ENCODE data around the gene SPPL2A. TPM values are rescaled to one million over a fixed set of nuclear protein-coding genes. Genes with fewer than 3 reads are reported as not detected.

The SPPL2A gene
- total and polyA plus RNA-seq, 9 of the 15 experiments (the other 6 are each of a cell fraction or from before 2014, with no cell fraction given): 9.8 to 66.1 (median 38.0) TPM

- FAIRE-seq (no peak), DNase-seq (ENCODE audit: extremely low read depth in 1 of 4, low spot score in 3 of 4) (no peak), ATAC-seq (no peak)
- Histone ChIP-seq H3K9ac (ENCODE audit: insufficient read depth in 1 of 2, low read depth in 2 of 2, low read length in 2 of 2) (no peak overlapping the region), H3K36me3 (ENCODE audit: control insufficient read depth, insufficient read depth, low read length) (peaks cover 58% of the 10 kb centered on the region), H3K9me3 (replicated peaks; ENCODE audit: control insufficient read depth, insufficient read depth, low read depth, low read length) (no peaks in the 10 kb centered on the region), H3K9me1 (ENCODE audit: control insufficient read depth, insufficient read depth, low read length) (no peaks in the 10 kb centered on the region), H3K4me3 (no peak overlapping the region), H3K79me2 (ENCODE audit: control insufficient read depth, insufficient read depth, low read length) (peaks cover 50% of the 10 kb centered on the region), H4K20me1 (replicated peaks; ENCODE audit: control insufficient read depth, insufficient read depth, low read length) (no peaks in the 10 kb centered on the region), H3K27ac (ENCODE audit: extremely low read depth, low read depth, low read length) (no peak overlapping the region), H3K4me1 (replicated peaks in 1 of 2; ENCODE audit: control insufficient read depth in 2 of 2, insufficient read depth in 2 of 2, low read length in 2 of 2) (no peaks in the 10 kb centered on the region; a peak in 1 of 5 replicates), H3K4me2 (ENCODE audit: insufficient read depth, low read length) (no peak overlapping the region), H2AFZ (ENCODE audit: low read depth, low read length) (no peak overlapping the region), H3K27me3 (ENCODE audit: control insufficient read depth in 2 of 2, insufficient read depth in 2 of 2, low read length in 2 of 2) (no peaks in the 10 kb centered on the region)
- ChIA-PET POLR2A (no interaction called here), CTCF (ENCODE audit: low intra/inter-chr PET ratio) (interaction anchor here (1.7 kb wide), 1 partner anchor 10 kb away, joined by 3 read pairs; no protein-coding TSS in a partner anchor)
- TF ChIP-seq ZNF316 (IDR thresholded peaks at IDR 0.05): peak; percentile 80
- TF ChIP-seq SLC30A9 (CRISPR knock-in tag; IDR thresholded peaks at IDR 0.05): no peak
- no peak for TF ChIP-seq SAP30 (IDR thresholded peaks at IDR 0.05; ENCODE audit: borderline replicate concordance, insufficient read depth, low read depth, low read length, poor library complexity, severe bottlenecking)
- no peak for TF ChIP-seq ESRRB (CRISPR knock-in tag; IDR thresholded peaks at IDR 0.05; ENCODE audit: borderline replicate concordance)
- TF ChIP-seq, protein P1, sequence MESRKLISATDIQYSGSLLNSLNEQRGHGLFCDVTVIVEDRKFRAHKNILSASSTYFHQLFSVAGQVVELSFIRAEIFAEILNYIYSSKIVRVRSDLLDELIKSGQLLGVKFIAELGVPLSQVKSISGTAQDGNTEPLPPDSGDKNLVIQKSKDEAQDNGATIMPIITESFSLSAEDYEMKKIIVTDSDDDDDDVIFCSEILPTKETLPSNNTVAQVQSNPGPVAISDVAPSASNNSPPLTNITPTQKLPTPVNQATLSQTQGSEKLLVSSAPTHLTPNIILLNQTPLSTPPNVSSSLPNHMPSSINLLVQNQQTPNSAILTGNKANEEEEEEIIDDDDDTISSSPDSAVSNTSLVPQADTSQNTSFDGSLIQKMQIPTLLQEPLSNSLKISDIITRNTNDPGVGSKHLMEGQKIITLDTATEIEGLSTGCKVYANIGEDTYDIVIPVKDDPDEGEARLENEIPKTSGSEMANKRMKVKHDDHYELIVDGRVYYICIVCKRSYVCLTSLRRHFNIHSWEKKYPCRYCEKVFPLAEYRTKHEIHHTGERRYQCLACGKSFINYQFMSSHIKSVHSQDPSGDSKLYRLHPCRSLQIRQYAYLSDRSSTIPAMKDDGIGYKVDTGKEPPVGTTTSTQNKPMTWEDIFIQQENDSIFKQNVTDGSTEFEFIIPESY (CRISPR knock-in tag; IDR thresholded peaks at IDR 0.05): no peak
- peak; percentile 49; the same call in 1 of the 2 replicates for TF ChIP-seq C11orf30 (IDR thresholded peaks at IDR 0.05; ENCODE audit: low read depth)
- no peak for TF ChIP-seq ZNF395 (CRISPR knock-in tag; IDR thresholded peaks at IDR 0.05)
- TF ChIP-seq HDAC6 (IDR thresholded peaks at IDR 0.05; ENCODE audit: low read depth, low read length): no peak
- no peak for TF ChIP-seq CEBPG (CRISPR knock-in tag; IDR thresholded peaks at IDR 0.05)
- TF ChIP-seq CEBPG (tag; conservative IDR thresholded peaks at IDR 0.05 in 1 of 2, IDR thresholded peaks at IDR 0.05 in 1 of 2): no peak
- no peak for TF ChIP-seq CXXC5 (CRISPR knock-in tag; IDR thresholded peaks at IDR 0.05)
- no peak for TF ChIP-seq RFX7 (CRISPR knock-in tag; IDR thresholded peaks at IDR 0.05)
- 83% methylated on average over 4 of the region's 5 CpGs for WGBS (ENCODE audit: insufficient coverage, low coverage, missing lambda C conversion rate)
- intact Hi-C loops (cut with micrococcal nuclease) (no loop called here), in situ Hi-C loops (cut with MboI) (loop anchor here (5.0 kb wide), 1 partner anchor 216 kb away; no protein-coding TSS in a partner anchor)
- no TSS peak for BruUV-seq (replicated peaks)
These were observed 99.6 kb downstream of the SPPL2A start for GRCh38 chr15:50665938-50666337.
